Fibroblast of skin of right biceps (primary cell): ENCODE results near the gene TMEM179.

Source experiments
- DNase-seq: peaks from one replicate; pipeline ENCODE4 v3.0.0-alpha.2; 2013

The TMEM179 gene

DNA sequence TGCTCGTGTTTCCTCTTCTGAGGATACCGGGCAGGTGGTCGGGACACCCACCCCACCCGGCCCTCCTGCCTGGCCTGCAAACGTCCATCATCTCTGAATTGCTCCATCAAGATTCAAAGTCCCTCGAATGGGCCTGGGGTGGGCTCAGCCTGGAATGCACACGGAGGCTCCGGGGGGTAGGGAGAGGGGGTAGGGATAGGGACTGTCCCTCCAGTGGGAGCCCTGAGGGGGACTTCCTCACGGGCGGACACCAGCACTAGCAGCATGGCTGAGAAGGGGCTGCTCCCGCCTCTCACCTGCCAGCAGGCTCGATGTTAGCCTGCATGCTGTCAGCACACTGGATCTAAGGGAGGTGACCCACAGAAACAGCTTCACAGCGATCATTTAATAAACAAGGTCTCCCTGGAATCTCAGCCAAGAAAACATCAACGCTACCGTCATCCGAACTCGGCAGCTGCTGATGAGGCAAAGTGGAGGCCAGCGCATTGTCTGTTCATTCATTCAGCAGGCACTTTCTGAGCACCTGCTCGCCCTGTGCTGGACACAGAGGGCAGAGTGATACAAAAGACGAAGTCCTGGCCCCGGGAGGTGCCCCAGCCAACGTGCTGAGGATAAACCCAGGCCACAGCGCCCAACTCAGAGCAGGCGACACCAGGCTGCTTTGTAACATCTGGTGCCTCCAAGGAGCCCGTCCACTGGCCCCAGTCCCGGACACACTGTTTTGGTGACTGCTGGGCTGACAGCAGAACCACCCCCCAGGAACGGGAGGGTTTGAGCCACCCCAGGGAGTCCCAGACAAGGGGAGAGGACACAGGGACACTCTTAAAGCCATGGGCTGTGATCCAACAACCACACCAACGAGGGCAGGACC is 6.3 kb downstream of the TMEM179 start:
- DNase-seq: no peak

DNA sequence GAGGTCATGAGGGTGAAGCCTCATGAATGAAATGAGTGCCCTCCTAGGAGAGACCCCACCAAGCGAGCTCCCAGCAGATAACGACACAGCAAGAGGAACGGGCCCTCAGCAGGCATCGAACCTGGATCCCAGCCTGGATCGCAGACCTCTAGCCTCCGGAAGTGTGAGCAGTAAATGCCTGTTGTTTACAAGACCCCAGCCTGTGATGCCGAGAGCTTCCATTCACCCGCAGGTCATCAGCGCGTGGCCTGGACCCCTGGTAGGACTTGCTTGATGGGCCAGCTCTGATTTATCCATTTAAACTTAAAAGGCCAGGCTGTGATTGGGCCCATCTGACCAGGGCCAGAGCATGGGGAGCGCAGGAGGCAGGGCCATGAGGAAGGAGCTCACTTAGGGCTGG is 7.0 kb downstream of the TMEM179 start:
- no peak for DNase-seq

- DNase-seq: no peak
Measured at GRCh38 chr14:104596927-104597351, 7.6 kb downstream of the TMEM179 start.

DNA sequence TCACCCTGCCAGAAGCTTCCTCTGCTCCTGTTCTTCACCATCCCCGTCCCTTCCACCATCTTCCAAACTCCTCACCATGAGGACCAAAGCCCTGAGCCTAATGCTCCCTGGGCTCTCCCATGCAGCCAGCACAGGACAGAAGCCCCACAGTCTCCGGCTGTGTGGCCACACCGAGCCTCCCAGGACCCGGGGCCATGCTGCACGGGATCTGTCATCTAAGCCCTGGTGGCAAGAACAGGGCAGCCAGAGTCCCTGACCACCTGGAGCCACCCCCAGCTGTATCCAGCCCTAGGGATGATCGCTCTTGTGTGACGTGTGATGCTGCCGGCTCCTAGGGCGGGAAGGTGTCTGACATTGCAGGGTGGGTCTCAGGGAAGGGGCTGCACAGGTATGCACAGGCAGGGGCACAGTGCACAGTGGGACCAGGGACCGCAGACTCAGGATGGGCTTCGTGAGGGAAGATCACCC is 8.1 kb downstream of the TMEM179 start:
- no peak for DNase-seq

DNA sequence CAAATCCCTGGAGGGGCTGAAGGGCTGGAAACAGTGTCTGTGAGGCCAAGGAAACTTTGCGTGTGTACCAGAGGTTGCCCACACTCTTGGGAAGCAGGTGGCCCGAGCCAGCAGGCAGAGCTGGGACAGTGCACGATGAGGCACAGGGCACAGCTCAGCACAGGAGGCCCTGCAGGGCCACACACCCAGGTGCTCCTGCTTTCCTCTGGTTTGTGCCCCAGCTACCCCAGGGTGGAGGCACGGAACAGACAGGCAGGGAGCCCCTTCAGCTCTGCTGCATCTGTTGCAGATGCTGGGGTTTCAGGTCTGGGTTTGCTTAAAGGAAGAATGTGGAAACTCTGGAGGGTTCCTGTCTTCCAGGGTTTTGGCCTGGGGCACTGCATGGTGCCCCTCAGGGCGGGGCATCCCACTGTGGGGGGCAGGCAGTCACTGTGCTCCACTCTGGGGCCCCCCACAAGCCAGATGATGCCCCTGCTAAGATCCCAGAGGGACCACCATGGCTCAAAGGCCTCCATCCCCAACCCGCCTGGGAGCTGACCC is 8.6 kb downstream of the TMEM179 start:
- DNase-seq: no peak

DNA sequence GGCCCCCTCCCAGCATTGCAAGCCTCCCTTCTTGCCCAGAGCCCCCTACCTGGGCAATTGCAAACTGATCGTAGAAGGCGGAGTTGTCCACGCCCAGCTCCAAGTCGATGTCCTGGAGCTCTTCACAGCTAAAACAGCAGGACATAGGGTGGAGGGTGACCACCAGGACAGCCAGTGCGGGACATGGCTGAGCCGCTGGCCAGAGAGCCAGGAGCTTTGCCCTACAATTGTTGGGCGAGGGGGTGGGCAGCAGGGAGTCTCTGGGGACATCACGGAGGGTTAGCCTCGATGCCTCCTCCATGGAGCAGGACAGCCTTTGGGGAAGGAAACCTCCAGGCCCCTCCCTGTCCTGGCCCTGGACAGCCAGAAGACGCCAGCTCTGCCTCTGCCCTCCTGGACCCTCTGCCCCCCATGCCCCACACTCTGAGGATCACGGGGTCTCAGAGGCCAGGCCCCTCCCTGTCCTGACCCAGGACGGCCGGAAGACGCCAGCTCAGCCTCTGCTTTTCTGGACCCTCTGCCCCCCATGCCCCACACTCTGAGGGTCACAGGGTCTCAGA is 9.4 kb downstream of the TMEM179 start:
- no peak for DNase-seq

DNA sequence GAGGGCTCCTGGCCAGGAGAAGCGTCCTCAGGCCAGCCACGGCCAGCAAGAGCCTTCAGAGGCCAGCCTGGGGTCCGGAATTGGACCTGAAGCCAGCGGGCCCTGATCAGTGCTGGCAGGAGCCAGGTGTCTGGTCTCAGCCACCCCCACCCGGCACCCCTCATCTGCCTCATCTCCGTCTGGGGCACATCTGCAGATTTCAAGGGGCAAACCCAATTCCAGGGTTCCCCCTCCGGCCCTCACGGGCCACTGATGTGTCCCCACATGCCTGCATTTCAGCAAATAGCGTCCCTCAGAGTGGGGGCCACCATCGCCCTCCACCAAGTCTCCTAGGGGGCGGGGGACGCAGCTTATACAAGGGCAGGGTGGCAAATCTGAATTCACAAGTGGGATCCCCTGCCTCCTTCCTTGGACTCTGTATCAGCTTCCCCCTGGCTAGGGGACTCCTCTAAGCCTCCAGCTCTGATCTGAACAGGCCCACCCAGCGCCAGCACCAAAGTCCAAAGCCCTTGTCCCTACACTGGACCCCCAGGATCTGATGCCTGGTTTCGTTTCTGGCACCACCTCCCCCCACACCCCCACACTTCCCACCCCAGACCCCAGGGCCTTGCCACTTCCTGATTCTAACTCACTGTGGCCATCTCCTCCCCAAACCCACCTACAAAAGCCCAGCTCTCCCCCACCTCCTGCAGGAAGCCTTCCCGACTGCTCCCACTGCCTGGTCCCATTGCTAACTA is 10.1 kb downstream of the TMEM179 start:
- DNase-seq: no peak

DNA sequence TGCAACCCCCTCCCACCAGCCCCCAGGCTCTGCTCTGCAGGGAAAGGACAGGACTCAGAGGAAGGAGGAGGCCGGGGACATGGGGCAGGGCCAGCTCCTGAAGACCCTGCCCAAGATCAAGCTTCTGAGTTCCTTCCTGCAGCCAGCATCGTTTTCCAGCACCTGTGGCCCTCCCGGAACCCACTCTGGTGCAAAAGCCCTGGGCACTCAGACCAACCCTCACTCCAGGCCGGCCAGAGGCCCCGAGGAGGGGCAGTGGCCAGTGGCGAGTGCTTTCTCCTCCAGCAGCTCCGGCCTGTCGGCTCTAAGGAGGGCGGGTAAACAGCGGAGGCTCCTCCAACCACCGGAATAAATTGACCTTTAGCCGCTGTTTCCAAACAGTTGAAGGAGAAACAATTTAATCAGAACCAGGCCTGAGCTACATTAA is 10.8 kb downstream of the TMEM179 start:
- DNase-seq: no peak

GRCh38 chr14:104593241-104593701 is 11.3 kb downstream of the TMEM179 start:
- DNase-seq: no peak

DNA sequence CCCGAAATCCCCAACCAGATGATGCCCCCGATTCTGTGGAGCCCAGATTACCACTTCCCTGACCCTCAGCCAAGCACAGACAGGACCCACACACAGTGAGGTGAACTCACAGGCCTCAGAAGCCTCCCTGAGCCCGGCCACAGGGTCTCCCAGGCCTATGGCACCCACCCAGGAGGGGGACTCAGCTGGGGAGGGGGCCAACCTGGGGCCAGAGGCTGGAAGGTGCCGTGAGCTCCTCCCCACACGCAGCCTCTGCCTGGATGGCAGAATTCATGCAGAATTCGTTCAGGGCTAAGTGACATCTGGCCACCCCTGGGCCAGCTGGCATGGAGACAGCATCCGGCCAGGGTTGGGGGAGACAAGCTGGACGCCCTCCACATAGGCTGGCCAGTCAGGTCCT is 11.8 kb downstream of the TMEM179 start:
- no peak for DNase-seq

- DNase-seq: no peak
Measured at GRCh38 chr14:104592292-104592672, 12.3 kb downstream of the TMEM179 start.

DNA sequence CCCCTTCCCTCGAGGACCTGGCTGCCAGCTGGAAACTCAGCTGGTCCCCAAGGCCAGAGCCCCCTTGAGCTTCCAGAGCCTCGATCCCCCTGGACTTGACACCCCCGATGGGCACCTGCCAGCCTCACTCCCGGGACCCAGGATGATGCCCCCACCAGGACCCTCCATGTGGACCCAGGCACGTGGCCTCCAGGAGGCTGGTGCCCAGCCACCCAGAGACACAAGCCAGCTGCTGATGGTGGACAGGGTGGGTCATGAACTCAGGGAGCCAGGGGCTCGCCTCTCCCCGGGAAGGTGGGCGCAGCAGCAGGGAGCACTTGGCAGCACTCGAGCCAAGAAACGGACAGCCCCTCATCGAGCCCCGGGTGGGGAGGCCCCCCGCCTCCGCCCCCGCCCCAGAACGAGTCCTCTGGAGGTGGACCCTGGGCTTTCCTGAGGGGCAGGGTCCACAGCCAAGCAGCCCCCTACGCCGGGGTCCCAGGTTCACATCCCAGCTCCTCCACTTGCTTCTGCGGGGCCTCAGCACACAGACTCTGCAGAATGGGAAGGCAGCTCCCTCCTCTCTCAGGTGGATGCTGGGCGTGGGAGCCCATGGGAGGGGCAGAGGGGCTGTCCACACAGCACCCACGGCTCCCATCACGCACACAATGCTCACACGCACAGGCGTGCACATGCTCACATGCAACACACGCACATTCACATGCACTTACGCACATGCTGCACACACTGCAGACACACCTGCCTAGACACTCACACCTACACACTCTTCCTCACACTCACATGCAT is 12.9 kb downstream of the TMEM179 start:
- DNase-seq: no peak

GRCh38 chr14:104591031-104591430 is 13.5 kb downstream of the TMEM179 start:
- DNase-seq: no peak

GRCh38 chr14:104590240-104590965 is 14.2 kb downstream of the TMEM179 start:
- DNase-seq: no peak

GRCh38 chr14:104589338-104590195 is 15.0 kb downstream of the TMEM179 start:
- DNase-seq: no peak

DNA sequence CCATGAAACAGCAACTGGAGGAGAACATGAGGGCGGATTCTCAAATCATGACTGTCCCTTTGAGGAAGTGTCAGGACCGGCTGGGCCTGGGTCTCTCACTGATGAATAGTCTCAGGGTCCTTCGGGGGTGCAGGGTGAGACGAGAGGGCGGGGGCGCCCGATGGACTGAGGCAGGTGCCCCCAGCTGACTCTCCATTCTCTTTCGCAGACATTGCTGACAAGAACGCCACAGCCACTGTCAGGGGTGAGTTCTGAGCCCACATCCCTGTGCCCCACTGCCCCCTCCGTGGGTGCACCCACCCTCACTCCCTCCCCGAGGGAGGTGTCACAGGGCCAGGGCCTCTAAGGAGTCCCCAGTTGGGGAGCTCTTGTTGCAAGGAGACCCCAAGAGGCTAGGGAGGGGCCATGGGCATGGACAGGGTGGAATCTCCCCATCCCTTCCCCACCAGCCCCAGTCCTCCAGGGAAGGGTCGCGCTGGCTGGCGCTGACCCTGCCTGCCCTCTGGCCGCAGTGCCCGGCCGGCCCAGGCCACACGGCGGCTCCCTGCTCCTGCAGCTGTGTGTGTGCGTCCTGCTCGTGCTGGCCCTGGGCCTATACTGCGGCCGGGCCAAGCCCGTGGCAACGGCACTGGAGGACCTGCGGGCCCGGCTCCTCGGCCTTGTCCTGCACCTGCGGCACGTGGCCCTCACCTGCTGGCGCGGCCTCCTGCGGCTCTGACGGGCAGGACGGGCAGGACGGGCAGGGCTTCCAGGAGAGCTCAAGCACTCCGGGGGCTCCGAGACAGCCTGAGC is 16.3 kb downstream of the TMEM179 start:
- no peak for DNase-seq

DNA sequence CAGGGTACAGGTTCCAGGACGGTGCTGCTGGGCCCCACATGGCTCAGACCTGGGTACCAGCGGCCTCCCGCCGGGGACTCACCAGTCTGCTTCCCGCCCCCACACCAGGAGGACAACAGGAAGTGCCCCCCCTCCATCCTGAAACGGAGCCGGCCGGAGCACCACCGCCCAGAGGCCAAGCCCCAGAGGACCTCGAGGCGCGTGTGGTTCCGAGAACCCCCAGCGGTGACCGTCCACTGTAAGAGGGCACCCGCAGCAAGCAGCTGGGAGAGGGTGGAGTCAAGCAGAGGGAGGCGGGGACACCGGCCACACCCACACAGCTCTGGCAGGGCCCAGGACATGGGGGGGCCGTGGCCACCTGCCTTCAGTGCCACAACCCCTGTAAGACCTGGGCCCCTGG is 16.9 kb downstream of the TMEM179 start:
- DNase-seq: no peak

- DNase-seq: no peak
Measured at GRCh38 chr14:104586832-104587620, 17.5 kb downstream of the TMEM179 start.
